Tibial artery (tissue), 4 donors: ENCODE data around the gene TNS1.

ENCODE experiments used
- DNase-seq, 2 donors: peaks; one replicate each; pipeline ENCODE4 v3.0.0-alpha.2; 2019
- H3K27ac ChIP-seq, 2 donors: fragments of 200-600 bp; sonication (generic) in 1 of 2; 1 replicate in 1 of 2; 2 replicates in 1 of 2; pipeline ENCODE4 v1.5.1; 2018 to 2019; ENCODE audit warnings: mild to moderate bottlenecking in 1 of 2
- H3K27me3 ChIP-seq, 2 donors: fragments of 200-600 bp; sonication (generic) in 1 of 2; one replicate each; pipeline versions ENCODE4 v1.5.1 to v1.6.0; 2016 to 2019
- H3K36me3 ChIP-seq, 3 donors: fragments of 200-600 bp; sonication (generic) in 2 of 3; one replicate each; pipeline ENCODE4 v1.5.1; 2016 to 2019; ENCODE audit warnings: mild to moderate bottlenecking in 2 of 3
- H3K4me1 ChIP-seq, 4 donors: fragments of 200-600 bp; sonication (generic) in 2 of 4; 1 replicate in 3 of 4; 2 replicates in 1 of 4; pipeline ENCODE4 v1.5.1; 2016 to 2019
- H3K4me3 ChIP-seq, 2 donors: fragments of 200-600 bp; sonication (generic) in 1 of 2; 1 replicate in 1 of 2; 2 replicates in 1 of 2; pipeline ENCODE4 v1.5.1; 2018 to 2019; ENCODE audit warnings: mild to moderate bottlenecking in 2 of 2
- H3K9me3 ChIP-seq, 3 donors: fragments of 200-600 bp; sonication (generic) in 1 of 3; one replicate each; pipeline ENCODE4 v1.5.1; 2016 to 2019
- intact Hi-C: fragments of 100-400 bp; cut with DNase I; formaldehyde crosslinking; loops from one replicate; pipeline ENCODE4 v1.15.0; 2023; ENCODE audit warnings: low total_unique reads
- TF ChIP-seq, protein P1 (sequence below), 2 experiments: fragments of 200-600 bp in 1 of 2; fragments of 450-650 bp in 1 of 2; IDR thresholded peaks; one replicate each; pipeline ENCODE4 v1.5.1; 2017 to 2019; ENCODE audit warnings: antibody characterized with exemption in 2 of 2, mild to moderate bottlenecking in 1 of 2, moderate library complexity in 1 of 2

Gene TNS1

DNA sequence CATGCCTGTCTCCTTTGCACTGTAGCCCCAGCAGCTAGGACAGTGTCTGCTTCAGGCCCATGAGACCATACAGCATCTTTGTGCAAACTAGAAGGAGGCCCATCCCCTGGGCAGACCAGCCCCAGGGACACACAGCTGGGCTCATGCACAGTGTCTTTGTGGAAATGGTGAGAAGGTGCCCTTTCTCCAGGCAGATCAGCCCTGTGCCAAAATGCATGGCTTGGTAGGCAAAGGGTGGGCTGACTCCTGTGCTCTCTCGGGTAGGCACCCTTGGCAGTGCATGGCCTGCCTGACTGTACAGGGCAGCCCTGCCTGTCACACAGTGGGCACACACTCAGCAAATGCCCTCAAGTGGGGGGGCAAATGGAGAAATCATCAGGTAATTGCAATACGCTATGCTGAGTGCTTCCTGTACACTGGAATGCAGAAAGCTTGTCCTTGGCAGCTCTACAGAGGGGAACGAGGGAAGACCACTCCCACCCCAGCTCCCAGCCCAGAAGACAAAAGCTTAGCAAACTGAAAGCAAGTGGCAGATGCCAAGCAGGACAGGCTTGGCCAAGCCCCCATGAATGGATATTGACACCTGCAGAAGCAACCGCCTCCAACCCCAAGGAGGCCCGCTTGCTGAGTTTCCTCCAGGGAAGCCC, 21.6 kb downstream of the TNS1 start:
- H3K4me3 ChIP-seq: no peak overlapping the region
- H3K4me1 ChIP-seq: peaks cover 6 to 59% (median 41%) of the 10 kb centered on the region in 4 donors
- peak overlapping the region; percentile 9 to 90 for H3K27ac ChIP-seq
- no peaks in the 10 kb centered on the region for H3K9me3 ChIP-seq
- H3K36me3 ChIP-seq: peaks cover 0 to 1% (median 0%) of the 10 kb centered on the region in 3 donors
- H3K27me3 ChIP-seq: no peaks in the 10 kb centered on the region
- intact Hi-C loops: no loop called here
- TF ChIP-seq, protein P1, sequence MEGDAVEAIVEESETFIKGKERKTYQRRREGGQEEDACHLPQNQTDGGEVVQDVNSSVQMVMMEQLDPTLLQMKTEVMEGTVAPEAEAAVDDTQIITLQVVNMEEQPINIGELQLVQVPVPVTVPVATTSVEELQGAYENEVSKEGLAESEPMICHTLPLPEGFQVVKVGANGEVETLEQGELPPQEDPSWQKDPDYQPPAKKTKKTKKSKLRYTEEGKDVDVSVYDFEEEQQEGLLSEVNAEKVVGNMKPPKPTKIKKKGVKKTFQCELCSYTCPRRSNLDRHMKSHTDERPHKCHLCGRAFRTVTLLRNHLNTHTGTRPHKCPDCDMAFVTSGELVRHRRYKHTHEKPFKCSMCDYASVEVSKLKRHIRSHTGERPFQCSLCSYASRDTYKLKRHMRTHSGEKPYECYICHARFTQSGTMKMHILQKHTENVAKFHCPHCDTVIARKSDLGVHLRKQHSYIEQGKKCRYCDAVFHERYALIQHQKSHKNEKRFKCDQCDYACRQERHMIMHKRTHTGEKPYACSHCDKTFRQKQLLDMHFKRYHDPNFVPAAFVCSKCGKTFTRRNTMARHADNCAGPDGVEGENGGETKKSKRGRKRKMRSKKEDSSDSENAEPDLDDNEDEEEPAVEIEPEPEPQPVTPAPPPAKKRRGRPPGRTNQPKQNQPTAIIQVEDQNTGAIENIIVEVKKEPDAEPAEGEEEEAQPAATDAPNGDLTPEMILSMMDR (IDR thresholded peaks at IDR 0.05): no peak
- peak; percentile 19 to 63 for DNase-seq

DNA sequence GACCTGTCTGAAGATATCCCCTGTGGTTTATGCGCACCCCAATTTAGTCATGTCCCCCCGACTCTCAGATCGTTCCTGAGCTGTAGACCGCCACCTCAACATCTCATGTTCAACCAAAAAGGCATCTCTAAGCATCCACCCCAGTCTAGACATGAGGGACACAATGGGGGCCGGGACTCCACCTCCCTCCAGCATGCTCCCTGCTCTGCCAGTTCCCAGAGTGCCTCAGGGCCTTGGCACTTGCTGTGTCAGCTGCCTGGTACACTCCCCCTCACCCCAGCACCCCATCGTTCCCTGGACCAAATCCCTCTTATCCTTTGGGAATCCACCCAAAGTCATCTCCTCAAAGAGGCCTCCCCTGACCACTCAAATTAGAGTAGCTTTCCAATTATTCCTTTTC, 22.2 kb downstream of the TNS1 start:
- Histone ChIP-seq H3K4me3 (no peak overlapping the region), H3K27ac (peak overlapping the region; percentile 84 to 90), H3K27me3 (no peaks in the 10 kb centered on the region), H3K4me1 (peaks cover 6 to 65% (median 43%) of the 10 kb centered on the region in 4 donors), H3K36me3 (no peaks in the 10 kb centered on the region), H3K9me3 (no peaks in the 10 kb centered on the region)
- peak; percentile 21 to 67 for DNase-seq
- TF ChIP-seq, protein P1 (IDR thresholded peaks at IDR 0.05): no peak
- intact Hi-C loops: no loop called here

DNA sequence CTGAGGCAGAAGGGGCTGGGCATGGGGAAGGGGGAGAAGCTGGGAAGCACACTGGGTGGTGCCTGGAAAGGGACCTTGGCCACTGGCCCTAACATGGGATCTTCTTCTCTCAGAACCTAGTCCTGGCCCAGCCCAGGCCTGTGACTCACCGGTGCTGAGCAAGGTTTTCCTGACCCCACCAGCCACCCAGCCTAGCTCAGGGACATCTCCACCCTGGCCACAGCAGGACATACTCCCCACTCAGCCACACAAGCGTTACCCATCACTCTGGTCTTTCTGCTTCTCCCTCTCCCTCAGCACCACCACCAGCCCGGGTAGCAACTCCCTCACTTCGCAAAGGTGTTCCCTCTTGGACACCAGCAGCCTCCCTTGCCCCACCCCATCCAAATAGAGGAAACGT, 22.8 kb downstream of the TNS1 start:
- intact Hi-C loops: no loop called here
- no peak overlapping the region for H3K4me3 ChIP-seq
- H3K36me3 ChIP-seq: no peaks in the 10 kb centered on the region
- TF ChIP-seq, protein P1 (IDR thresholded peaks at IDR 0.05): no peak
- peaks cover 6 to 71% (median 46%) of the 10 kb centered on the region in 4 donors for H3K4me1 ChIP-seq
- H3K9me3 ChIP-seq: no peaks in the 10 kb centered on the region
- no peaks in the 10 kb centered on the region for H3K27me3 ChIP-seq
- peak overlapping the region; percentile 84 to 90 for H3K27ac ChIP-seq
- DNase-seq: peak; percentile 80 to 86

DNA sequence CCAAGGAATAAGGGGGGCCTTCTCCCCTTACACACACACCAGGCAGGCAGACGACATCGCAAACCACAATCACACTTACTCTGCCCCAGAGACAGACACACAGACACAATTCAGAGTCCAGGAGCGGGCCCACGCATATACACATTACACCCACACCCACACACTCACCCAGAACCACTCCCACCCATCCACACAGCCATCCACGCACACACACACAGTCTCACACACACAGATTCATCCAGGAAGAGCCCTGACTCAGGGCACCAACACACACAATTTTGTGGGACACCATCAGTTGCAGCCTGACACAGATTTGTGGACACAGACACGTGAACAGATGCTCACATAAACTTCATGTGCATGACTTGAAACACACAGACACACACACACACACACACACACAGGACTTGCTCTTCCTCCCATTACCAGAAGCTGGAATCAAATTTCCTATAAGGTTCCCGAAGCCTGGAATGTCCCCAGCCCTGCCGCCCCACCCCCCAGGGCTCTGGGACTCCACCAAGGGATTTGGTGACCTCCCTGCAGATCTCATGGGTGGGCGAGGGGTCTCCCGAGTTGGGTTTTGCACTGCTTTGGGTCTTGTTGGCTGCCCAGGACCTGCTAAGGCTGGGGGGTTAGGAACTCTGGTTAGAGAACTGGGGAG, 23.5 kb downstream of the TNS1 start:
- peak; percentile 22 to 67 for DNase-seq
- H3K27ac ChIP-seq: peak overlapping the region; percentile 84 to 90
- no peaks in the 10 kb centered on the region for H3K27me3 ChIP-seq
- intact Hi-C loops: no loop called here
- no peaks in the 10 kb centered on the region for H3K9me3 ChIP-seq
- peaks cover 6 to 78% (median 52%) of the 10 kb centered on the region in 4 donors for H3K4me1 ChIP-seq
- peak overlapping the region; percentile 64 to 86 for H3K4me3 ChIP-seq
- H3K36me3 ChIP-seq: no peaks in the 10 kb centered on the region
- TF ChIP-seq, protein P1 (IDR thresholded peaks at IDR 0.05): no peak

DNA sequence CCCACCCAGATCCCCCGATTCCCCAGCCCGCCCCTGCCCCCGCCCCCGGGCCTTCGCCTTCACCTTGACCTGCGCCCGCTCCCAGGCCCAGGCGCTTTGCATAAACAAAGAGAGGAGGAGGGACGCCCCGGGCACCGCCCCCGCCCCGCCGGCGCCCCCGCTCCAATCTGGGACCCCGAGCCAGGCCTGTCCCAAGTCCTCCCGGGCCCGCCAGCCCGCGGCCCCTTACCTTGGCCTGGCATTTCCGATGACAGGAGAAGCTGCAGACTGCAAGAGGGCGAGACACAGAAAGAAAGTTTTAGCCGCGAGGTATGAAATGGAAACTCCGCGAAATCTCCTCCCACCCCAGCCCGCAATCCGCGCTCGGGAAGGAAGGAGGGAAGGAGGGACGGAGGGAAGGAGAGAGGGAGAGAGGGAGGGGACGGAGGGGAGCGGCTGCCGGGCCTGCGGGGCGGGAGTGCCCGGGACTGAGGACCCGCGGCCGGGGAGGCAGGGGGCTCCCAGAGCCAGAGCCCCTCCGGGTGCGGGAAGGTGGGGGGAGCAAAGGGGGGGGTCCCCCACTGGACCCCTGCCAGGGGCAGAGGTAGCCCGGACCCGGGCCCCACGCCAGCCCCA, 24.2 kb downstream of the TNS1 start:
- H3K27me3 ChIP-seq: no peaks in the 10 kb centered on the region
- peak; percentile 24 to 75 for DNase-seq
- no peaks in the 10 kb centered on the region for H3K9me3 ChIP-seq
- peaks cover 6 to 85% (median 55%) of the 10 kb centered on the region in 4 donors for H3K4me1 ChIP-seq
- H3K36me3 ChIP-seq: no peaks in the 10 kb centered on the region
- peak overlapping the region; percentile 84 to 90 for H3K27ac ChIP-seq
- TF ChIP-seq, protein P1 (IDR thresholded peaks at IDR 0.05): no peak
- intact Hi-C loops: no loop called here
- H3K4me3 ChIP-seq: peak overlapping the region; percentile 64 to 86
